Measurements from ENCODE around the gene TMCO5A. TPM values are rescaled to one million over a fixed set of nuclear protein-coding genes. Genes with fewer than 3 reads are reported as not detected.

Gene TMCO5A
- total RNA-seq, 1 experiment from 2014 or later = not detected

DNA sequence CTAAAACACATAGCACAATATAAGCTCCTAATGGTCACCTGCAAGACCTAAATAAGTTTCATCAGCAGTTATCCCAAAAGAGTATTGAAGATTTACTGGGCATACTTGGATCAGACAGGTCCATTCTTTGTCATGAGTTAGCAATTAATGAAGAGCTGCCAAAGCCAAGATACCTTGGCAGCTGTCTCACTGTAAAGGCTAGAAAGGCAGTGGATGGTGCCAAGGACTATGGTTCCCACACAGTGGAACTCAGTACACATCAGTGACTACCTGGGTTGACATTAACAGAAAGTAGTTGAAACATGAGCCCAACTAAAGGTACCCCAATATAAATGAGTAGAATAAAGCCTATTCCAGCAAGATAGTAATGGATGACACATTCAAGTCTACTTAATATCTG lies 41.1 kb upstream of the TMCO5A start (continued):
- TF ChIP-seq, protein P1, sequence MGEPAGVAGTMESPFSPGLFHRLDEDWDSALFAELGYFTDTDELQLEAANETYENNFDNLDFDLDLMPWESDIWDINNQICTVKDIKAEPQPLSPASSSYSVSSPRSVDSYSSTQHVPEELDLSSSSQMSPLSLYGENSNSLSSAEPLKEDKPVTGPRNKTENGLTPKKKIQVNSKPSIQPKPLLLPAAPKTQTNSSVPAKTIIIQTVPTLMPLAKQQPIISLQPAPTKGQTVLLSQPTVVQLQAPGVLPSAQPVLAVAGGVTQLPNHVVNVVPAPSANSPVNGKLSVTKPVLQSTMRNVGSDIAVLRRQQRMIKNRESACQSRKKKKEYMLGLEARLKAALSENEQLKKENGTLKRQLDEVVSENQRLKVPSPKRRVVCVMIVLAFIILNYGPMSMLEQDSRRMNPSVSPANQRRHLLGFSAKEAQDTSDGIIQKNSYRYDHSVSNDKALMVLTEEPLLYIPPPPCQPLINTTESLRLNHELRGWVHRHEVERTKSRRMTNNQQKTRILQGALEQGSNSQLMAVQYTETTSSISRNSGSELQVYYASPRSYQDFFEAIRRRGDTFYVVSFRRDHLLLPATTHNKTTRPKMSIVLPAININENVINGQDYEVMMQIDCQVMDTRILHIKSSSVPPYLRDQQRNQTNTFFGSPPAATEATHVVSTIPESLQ (CRISPR knock-in tag; IDR thresholded peaks at IDR 0.05) = no peak
- TF ChIP-seq, protein P2, sequence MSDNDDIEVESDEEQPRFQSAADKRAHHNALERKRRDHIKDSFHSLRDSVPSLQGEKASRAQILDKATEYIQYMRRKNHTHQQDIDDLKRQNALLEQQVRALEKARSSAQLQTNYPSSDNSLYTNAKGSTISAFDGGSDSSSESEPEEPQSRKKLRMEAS (CRISPR knock-in tag; IDR thresholded peaks at IDR 0.05) = no peak
- TF ChIP-seq, protein P3, sequence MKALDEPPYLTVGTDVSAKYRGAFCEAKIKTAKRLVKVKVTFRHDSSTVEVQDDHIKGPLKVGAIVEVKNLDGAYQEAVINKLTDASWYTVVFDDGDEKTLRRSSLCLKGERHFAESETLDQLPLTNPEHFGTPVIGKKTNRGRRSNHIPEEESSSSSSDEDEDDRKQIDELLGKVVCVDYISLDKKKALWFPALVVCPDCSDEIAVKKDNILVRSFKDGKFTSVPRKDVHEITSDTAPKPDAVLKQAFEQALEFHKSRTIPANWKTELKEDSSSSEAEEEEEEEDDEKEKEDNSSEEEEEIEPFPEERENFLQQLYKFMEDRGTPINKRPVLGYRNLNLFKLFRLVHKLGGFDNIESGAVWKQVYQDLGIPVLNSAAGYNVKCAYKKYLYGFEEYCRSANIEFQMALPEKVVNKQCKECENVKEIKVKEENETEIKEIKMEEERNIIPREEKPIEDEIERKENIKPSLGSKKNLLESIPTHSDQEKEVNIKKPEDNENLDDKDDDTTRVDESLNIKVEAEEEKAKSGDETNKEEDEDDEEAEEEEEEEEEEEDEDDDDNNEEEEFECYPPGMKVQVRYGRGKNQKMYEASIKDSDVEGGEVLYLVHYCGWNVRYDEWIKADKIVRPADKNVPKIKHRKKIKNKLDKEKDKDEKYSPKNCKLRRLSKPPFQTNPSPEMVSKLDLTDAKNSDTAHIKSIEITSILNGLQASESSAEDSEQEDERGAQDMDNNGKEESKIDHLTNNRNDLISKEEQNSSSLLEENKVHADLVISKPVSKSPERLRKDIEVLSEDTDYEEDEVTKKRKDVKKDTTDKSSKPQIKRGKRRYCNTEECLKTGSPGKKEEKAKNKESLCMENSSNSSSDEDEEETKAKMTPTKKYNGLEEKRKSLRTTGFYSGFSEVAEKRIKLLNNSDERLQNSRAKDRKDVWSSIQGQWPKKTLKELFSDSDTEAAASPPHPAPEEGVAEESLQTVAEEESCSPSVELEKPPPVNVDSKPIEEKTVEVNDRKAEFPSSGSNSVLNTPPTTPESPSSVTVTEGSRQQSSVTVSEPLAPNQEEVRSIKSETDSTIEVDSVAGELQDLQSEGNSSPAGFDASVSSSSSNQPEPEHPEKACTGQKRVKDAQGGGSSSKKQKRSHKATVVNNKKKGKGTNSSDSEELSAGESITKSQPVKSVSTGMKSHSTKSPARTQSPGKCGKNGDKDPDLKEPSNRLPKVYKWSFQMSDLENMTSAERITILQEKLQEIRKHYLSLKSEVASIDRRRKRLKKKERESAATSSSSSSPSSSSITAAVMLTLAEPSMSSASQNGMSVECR (CRISPR knock-in tag; IDR thresholded peaks at IDR 0.05; ENCODE audit: borderline replicate concordance) = no peak

DNA sequence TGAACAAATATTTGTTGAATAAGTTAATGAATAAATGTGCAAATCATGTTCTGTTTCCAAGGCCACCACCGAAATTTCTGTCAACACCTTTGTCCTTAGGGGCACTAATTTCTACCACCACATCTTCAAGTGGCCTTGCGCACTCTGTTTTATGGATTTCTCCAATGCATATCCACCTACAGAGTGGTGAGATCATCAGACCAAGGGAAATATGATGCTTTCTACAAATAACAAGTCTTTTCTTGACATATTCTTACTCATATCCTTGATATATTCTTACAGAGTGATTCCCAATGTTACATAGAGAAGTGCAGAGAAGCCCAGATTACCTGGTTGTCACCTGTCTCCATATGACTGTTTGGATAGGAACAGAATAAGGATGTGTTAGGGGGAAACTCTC lies 36.1 kb upstream of the TMCO5A start:
- DNase-seq (ENCODE audit: low spot score) (no peak), ATAC-seq (no peak)
- no peak overlapping the region for H3K27ac Mint-ChIP-seq
- CTCF ChIA-PET = no interaction called here
- H3K36me3 Mint-ChIP-seq = no peaks in the 10 kb centered on the region
- no peaks in the 10 kb centered on the region; the same call in 1 of the 2 replicates for H3K27me3 Mint-ChIP-seq (ENCODE audit: low read depth)
- POLR2A ChIA-PET = no interaction called here
- H3K4me1 Mint-ChIP-seq = no peaks in the 10 kb centered on the region
- TF ChIP-seq, protein P4, sequence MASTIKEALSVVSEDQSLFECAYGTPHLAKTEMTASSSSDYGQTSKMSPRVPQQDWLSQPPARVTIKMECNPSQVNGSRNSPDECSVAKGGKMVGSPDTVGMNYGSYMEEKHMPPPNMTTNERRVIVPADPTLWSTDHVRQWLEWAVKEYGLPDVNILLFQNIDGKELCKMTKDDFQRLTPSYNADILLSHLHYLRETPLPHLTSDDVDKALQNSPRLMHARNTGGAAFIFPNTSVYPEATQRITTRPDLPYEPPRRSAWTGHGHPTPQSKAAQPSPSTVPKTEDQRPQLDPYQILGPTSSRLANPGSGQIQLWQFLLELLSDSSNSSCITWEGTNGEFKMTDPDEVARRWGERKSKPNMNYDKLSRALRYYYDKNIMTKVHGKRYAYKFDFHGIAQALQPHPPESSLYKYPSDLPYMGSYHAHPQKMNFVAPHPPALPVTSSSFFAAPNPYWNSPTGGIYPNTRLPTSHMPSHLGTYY (CRISPR knock-in tag; IDR thresholded peaks at IDR 0.05) = no peak
- TF ChIP-seq MYBL2 (CRISPR knock-in tag; IDR thresholded peaks at IDR 0.05) (no peak), KAT7 (CRISPR knock-in tag; IDR thresholded peaks at IDR 0.05; ENCODE audit: borderline replicate concordance) (no peak), ZNF671 (CRISPR knock-in tag; IDR thresholded peaks at IDR 0.05) (no peak), ELF4 (CRISPR knock-in tag; IDR thresholded peaks at IDR 0.05; ENCODE audit: low read depth) (no peak), ZNF121 (CRISPR knock-in tag; IDR thresholded peaks at IDR 0.05) (no peak), NFE2L1 (CRISPR knock-in tag; IDR thresholded peaks at IDR 0.05) (no peak), ESRRA (CRISPR knock-in tag; IDR thresholded peaks at IDR 0.05; ENCODE audit: borderline replicate concordance) (no peak), FOXJ3 (CRISPR knock-in tag; IDR thresholded peaks at IDR 0.05; ENCODE audit: borderline replicate concordance) (no peak), EMX1 (CRISPR knock-in tag; IDR thresholded peaks at IDR 0.05) (no peak), PRRX2 (CRISPR knock-in tag; IDR thresholded peaks at IDR 0.05) (no peak)
- TF ChIP-seq, protein P5, sequence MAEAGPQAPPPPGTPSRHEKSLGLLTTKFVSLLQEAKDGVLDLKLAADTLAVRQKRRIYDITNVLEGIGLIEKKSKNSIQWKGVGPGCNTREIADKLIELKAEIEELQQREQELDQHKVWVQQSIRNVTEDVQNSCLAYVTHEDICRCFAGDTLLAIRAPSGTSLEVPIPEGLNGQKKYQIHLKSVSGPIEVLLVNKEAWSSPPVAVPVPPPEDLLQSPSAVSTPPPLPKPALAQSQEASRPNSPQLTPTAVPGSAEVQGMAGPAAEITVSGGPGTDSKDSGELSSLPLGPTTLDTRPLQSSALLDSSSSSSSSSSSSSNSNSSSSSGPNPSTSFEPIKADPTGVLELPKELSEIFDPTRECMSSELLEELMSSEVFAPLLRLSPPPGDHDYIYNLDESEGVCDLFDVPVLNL (CRISPR knock-in tag; IDR thresholded peaks at IDR 0.05; ENCODE audit: borderline replicate concordance, low read depth) = no peak
- TF ChIP-seq, protein P1 (CRISPR knock-in tag; IDR thresholded peaks at IDR 0.05) = no peak
- no peaks in the 10 kb centered on the region for H3K9me3 Mint-ChIP-seq
- no peak overlapping the region for H3K4me3 Mint-ChIP-seq
